Measurements from ENCODE around the gene AGPS.

AGPS gene

DNA sequence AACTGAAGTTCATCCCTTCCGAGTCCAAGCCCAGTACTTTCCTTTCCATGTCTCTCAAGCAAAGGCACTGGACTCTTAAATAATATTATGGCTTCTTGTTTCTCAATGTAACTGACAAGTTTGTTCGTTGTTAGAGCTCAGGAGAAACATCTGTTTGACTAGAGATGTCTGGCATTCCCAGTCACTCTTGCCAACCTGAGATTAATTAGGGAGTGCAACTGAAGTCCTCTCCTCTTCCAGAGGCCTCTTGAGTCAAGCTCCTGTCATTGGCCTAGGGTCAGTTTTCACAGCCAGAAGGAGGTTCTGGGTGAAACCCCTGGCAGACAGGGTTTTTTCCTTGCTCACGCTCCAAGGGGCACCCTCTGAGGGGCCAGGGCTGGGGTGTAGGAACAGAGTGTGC lies 196.1 kb downstream of the AGPS start:
- DNase-seq (ENCODE audit: low spot score), result no peak

DNA sequence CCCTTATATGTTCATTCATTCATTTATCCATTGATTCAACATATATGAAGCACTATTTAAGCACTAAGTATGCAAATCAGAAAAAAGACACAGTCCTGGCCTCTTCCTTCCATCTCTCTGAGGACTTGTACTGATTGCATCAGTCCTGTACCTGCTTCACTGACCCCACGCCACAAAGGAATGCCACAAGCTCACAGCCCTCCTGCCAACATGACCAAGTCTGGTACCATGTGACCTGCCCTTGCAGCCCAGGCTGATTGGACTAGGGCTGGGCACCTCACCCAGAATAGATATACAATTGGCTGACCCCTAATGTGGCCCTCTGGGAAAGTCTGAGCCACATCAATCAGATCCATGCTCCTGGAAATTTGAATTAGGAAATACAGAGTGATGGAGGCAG lies 196.6 kb downstream of the AGPS start:
- DNase-seq (ENCODE audit: low spot score), result no peak

DNA sequence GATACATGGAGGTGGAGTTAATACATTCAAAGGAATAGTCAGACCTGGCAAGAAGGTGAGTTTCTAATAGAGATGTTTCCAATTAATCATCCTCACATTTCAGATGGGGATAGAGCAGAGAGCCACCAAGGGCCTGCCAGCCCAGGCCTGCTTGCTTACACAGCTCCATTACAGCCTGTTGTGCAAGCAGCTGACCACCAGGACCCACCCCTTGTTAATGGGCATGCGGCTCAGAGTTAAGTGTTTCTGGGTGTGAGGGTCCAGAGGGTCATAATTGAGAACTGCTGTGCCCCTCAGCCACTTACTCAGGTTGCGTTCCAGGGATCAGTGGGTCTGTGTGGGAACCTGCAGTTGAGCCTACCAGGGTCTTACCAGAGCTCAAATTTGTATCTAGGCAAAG lies 199.8 kb downstream of the AGPS start:
- DNase-seq (ENCODE audit: low spot score), result no peak

DNA sequence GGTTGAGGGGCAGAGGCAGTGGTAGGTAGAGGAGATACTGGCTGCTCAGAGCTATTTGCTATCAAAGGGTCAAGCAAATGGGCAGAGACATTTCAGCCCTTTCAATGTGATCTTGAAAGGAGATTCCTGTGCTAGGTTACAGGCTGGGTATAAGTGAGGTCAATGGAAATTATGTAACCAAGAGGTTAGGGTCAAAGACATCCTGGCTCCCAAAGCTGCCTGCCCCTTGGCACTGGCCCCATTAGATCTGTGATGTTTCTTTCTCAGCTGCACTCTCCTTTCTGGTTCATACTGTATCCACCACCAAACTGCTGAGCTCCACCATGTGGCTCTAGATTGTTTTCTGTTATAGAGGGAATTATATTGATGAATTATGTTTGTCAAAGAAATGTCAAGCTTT lies 200.4 kb downstream of the AGPS start:
- no peak for DNase-seq (ENCODE audit: low spot score)

DNA sequence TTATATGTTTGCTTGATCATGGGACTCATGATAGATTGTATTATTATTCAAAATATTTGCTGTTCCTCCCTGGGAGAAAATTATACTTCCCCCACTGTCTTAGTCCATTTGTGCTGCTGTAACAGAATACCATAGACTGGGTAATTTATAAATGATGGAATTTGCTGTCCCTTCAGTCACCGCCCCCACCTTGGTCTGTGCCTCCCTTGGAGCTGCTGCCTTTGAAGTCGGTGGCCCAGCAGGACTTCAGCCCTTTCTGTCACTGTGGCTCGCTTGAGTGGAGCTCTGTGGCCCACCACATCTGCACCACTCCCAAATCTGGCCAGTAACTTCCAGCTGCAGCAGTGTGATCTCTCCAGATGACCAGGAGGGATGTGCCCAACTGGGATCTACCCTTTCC lies 200.8 kb downstream of the AGPS start:
- no peak for DNase-seq (ENCODE audit: low spot score)

Measured in COLO829 (cell line).